HEK293T (cell line): ENCODE measurements around the gene ANK3.

Experiments
- FOXM1 ChIP-seq: fragments of 450-650 bp; IDR thresholded peaks from 2 replicates; pipeline ENCODE4 v1.6.1; 2017; ENCODE audit warnings: mild to moderate bottlenecking, borderline replicate concordance
- HDGF ChIP-seq: fragments of 450-650 bp; IDR thresholded peaks from 2 replicates; pipeline ENCODE4 v1.6.1; 2017; ENCODE audit warnings: antibody characterized with exemption, borderline replicate concordance
- LEF1 ChIP-seq: fragments of 450-650 bp; IDR thresholded peaks from 2 replicates; pipeline ENCODE4 v1.6.1; 2017; ENCODE audit warnings: mild to moderate bottlenecking, borderline replicate concordance
- PKNOX1 ChIP-seq: fragments of 450-650 bp; IDR thresholded peaks from 2 replicates; pipeline ENCODE4 v1.6.1; 2016

DNA sequence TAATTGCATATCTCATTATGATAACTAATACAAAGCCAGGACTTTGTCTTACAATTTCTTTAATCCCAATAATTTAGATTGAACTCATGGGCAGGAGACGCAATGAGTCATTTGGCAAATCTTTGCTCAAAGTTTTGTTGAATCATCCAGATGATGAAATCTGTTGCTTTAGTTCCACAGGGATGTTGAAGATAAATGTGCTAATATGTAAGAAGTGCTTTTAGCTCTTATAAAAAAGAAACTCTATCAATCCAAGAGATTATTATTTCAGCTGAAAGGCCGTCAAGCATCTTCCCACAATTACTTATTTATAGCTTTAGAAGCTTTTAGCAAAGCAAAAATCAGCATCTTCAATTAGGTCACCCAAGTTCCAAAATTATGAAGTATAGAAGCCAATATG lies 36.8 kb upstream of the ANK3 start:
- TF ChIP-seq PKNOX1 (no peak), FOXM1 (no peak), LEF1 (no peak), HDGF (no peak)
